ENCODE measurements around the gene RHD. TPM values are rescaled to one million over a fixed set of nuclear protein-coding genes. Genes with fewer than 3 reads are reported as not detected.
"Not testable (repeated sequence)": the region's sequence is repeated elsewhere in the genome, so short reads cannot be mapped to it uniquely, and the experiment has no call there.

The RHD gene
- total and polyA plus RNA-seq, 4 donors, result 0.31 to 85.4 TPM; not detected in 2

- TF ChIP-seq GABPA (IDR thresholded peaks at IDR 0.05 in 1 of 2, conservative IDR thresholded peaks at IDR 0.05 in 1 of 2) (peak; percentile 96 to 98), EGR1 (IDR thresholded peaks at IDR 0.05; ENCODE audit: low read depth in 2 of 2) (peak; percentile 44 to 71), JUND (IDR thresholded peaks at IDR 0.05) (peak in 1 of 2 donors; percentile 15), FOXA1 (IDR thresholded peaks at IDR 0.05) (no peak)
Measured at GRCh38 chr1:25232027-25232865, 40.1 kb upstream of the RHD start, which contains the start of gene SYF2 (continued).

- 25% methylated on average over 13 of the region's 13 CpGs for whole genome bisulfite sequencing
- H3K9ac ChIP-seq (ENCODE audit: low read depth in 1 of 2, low read length in 2 of 2), result peak overlapping the region; percentile 69 to 94
- H3K4me3 ChIP-seq (ENCODE audit: low read depth in 1 of 3, low read length in 3 of 3), result peak overlapping the region; percentile 91 to 99 (median 98)
- peak overlapping the region; percentile 81 to 86 for H3K27ac ChIP-seq (ENCODE audit: low read depth in 1 of 2, low read length in 2 of 2)
- TF ChIP-seq GABPA (IDR thresholded peaks at IDR 0.05 in 1 of 2, conservative IDR thresholded peaks at IDR 0.05 in 1 of 2) (no peak), CTCF (IDR thresholded peaks at IDR 0.05; ENCODE audit: low read depth, low read length, missing input control) (no peak), HNF4A (conservative IDR thresholded peaks at IDR 0.05) (peak; percentile 31 to 63), RAD21 (IDR thresholded peaks at IDR 0.05) (no peak), NR2F2 (IDR thresholded peaks at IDR 0.05) (peak; percentile 77), YY1 (IDR thresholded peaks at IDR 0.05) (no peak), FOXA2 (IDR thresholded peaks at IDR 0.05) (no peak), REST (IDR thresholded peaks at IDR 0.05) (no peak), JUND (IDR thresholded peaks at IDR 0.05) (no peak), RXRA (IDR thresholded peaks at IDR 0.05) (peak; percentile 31 to 63), EGR1 (IDR thresholded peaks at IDR 0.05; ENCODE audit: low read depth in 2 of 2) (no peak), FOXA1 (IDR thresholded peaks at IDR 0.05) (no peak), MAX (IDR thresholded peaks at IDR 0.05) (no peak), TAF1 (conservative IDR thresholded peaks at IDR 0.05) (no peak), SP1 (IDR thresholded peaks at IDR 0.05) (peak; percentile 46), HNF4G (IDR thresholded peaks at IDR 0.05) (no peak)
- TF ChIP-seq, protein P1, sequence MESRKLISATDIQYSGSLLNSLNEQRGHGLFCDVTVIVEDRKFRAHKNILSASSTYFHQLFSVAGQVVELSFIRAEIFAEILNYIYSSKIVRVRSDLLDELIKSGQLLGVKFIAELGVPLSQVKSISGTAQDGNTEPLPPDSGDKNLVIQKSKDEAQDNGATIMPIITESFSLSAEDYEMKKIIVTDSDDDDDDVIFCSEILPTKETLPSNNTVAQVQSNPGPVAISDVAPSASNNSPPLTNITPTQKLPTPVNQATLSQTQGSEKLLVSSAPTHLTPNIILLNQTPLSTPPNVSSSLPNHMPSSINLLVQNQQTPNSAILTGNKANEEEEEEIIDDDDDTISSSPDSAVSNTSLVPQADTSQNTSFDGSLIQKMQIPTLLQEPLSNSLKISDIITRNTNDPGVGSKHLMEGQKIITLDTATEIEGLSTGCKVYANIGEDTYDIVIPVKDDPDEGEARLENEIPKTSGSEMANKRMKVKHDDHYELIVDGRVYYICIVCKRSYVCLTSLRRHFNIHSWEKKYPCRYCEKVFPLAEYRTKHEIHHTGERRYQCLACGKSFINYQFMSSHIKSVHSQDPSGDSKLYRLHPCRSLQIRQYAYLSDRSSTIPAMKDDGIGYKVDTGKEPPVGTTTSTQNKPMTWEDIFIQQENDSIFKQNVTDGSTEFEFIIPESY (IDR thresholded peaks at IDR 0.05), result no peak
- TF ChIP-seq, protein P2, sequence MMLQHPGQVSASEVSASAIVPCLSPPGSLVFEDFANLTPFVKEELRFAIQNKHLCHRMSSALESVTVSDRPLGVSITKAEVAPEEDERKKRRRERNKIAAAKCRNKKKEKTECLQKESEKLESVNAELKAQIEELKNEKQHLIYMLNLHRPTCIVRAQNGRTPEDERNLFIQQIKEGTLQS (IDR thresholded peaks at IDR 0.05), result peak; percentile 33
- peaks cover 0 to 24% (median 16%) of the 10 kb centered on the region in 4 donors for H3K4me1 ChIP-seq (ENCODE audit: control insufficient read depth in 4 of 4, insufficient read depth in 4 of 4, low read length in 3 of 4)
- no peaks in the 10 kb centered on the region for H3K27me3 ChIP-seq (ENCODE audit: control insufficient read depth in 4 of 4, insufficient read depth in 4 of 4, low read length in 3 of 4)
- H3K36me3 ChIP-seq (ENCODE audit: control insufficient read depth in 4 of 4, insufficient read depth in 3 of 4, low read depth in 1 of 4, low read length in 3 of 4), result peaks cover 1 to 18% (median 16%) of the 10 kb centered on the region in 4 donors
- peak; percentile 86 for DNase-seq (ENCODE audit: low spot score)
- H3K9me3 ChIP-seq (ENCODE audit: control insufficient read depth in 4 of 4, low read length in 3 of 4), result no peaks in the 10 kb centered on the region
Measured at GRCh38 chr1:25232866-25233784, 39.2 kb upstream of the RHD start.

DNA sequence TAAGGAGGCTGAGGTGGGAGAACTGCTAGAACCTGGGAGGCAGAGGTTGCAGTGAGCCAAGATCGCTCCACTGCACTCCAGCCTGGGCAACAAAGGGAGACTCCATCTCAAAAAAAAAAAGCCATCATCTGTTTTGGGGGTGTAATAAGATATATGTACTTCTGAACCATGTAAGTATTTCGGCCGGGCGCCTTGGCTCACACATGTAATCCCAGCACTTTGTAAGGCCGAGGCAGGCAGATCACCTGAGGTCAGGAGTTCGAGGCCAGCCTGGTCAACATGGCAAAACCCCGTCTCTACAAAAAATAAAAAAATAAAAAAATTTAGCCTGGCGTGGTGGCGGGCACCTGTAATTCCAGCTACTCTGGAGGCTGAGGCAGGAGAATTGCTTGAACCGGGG lies 36.9 kb upstream of the RHD start:
- H3K27me3 ChIP-seq (ENCODE audit: control insufficient read depth in 4 of 4, insufficient read depth in 4 of 4, low read length in 3 of 4); H3K9me3 ChIP-seq (ENCODE audit: control insufficient read depth in 4 of 4, low read length in 3 of 4); DNase-seq (ENCODE audit: low spot score); H3K4me3 ChIP-seq (ENCODE audit: low read depth in 1 of 3, low read length in 3 of 3); H3K36me3 ChIP-seq (ENCODE audit: control insufficient read depth in 4 of 4, insufficient read depth in 3 of 4, low read depth in 1 of 4, low read length in 3 of 4); H3K9ac ChIP-seq (ENCODE audit: low read depth in 1 of 2, low read length in 2 of 2); H3K27ac ChIP-seq (ENCODE audit: low read depth in 1 of 2, low read length in 2 of 2): not testable (repeated sequence)
- 98% methylated on average over 10 of the region's 10 CpGs for WGBS
- H3K4me1 ChIP-seq (ENCODE audit: control insufficient read depth in 4 of 4, insufficient read depth in 4 of 4, low read length in 3 of 4), result peaks cover 2 to 33% (median 25%) of the 10 kb centered on the region in 4 donors
